Bronchial epithelial cell (primary cell): ENCODE results near the gene PCDHA1. TPM values are rescaled to one million over a fixed set of nuclear protein-coding genes. Genes with fewer than 3 reads are reported as not detected.
A peak's percentile ranks its signal among the peaks of the same experiment; 100 is the strongest.

Experiments
- DNase-seq: peaks from one replicate; pipeline ENCODE4 v3.0.0-alpha.2; 2010; ENCODE audit warnings: low read depth
- FAIRE-seq: peaks from 2 replicates; lab custom pipeline; 2011; peaks lifted over from hg19 to GRCh38; lab: Jason Lieb, UNC
- H3K27me3 ChIP-seq: 2 replicates; pipeline ENCODE4 v1.5.1; 2011; ENCODE audit warnings: low read length; ENCODE audit not compliant: control insufficient read depth, insufficient read depth
- H3K36me3 ChIP-seq: 2 replicates; pipeline ENCODE4 v1.5.1; 2011; ENCODE audit warnings: low read length; ENCODE audit not compliant: control insufficient read depth, insufficient read depth
- H3K4me3 ChIP-seq: 2 replicates; pipeline ENCODE4 v1.5.1; 2011; ENCODE audit warnings: mild to moderate bottlenecking, low read depth, low read length, control low read depth
- CTCF ChIP-seq: IDR thresholded peaks from 2 replicates; pipeline ENCODE4 v1.5.1; 2011; ENCODE audit warnings: mild to moderate bottlenecking, moderate library complexity, low read length, control low read depth, inconsistent platforms; ENCODE audit not compliant: insufficient read depth, severe bottlenecking
- total RNA-seq: library from RNA; depleted of rRNA; stranded (reverse); fragments of >200 nt; gene quantifications from 2 replicates; pipeline ENCODE4 v1.2.1, GENCODE V29; 2014

The PCDHA1 gene
- total RNA-seq, 1 donor from 2014 or later: under 0.01 TPM

GRCh38 chr5:140966293-140967225, 180.6 kb downstream of the PCDHA1 start, which contains the start of gene PCDHAC2:
Gene PCDHAC2 (plus strand): TSS chr5:140966476. CDS start chr5:140966767, 291 bp downstream.
- no peaks in the 10 kb centered on the region for H3K36me3 ChIP-seq
- peak; percentile 45 for DNase-seq
- no peaks in the 10 kb centered on the region for H3K27me3 ChIP-seq
- TF ChIP-seq CTCF: no peak
- FAIRE-seq: no peak
- peak within 1 kb of the TSS; percentile 55 for H3K4me3 ChIP-seq

GRCh38 chr5:140967226-140967893, 181.4 kb downstream of the PCDHA1 start:
- peak; percentile 18 for FAIRE-seq
- no peaks in the 10 kb centered on the region for H3K27me3 ChIP-seq
- no peak for DNase-seq
- H3K36me3 ChIP-seq: no peaks in the 10 kb centered on the region
- peak overlapping the region; percentile 55 for H3K4me3 ChIP-seq
- no peak for TF ChIP-seq CTCF

GRCh38 chr5:140969880-140970279, 183.9 kb downstream of the PCDHA1 start:
- no peak for DNase-seq
- H3K36me3 ChIP-seq: no peaks in the 10 kb centered on the region
- no peaks in the 10 kb centered on the region for H3K27me3 ChIP-seq
- FAIRE-seq: no peak
- no peak overlapping the region for H3K4me3 ChIP-seq
- no peak for TF ChIP-seq CTCF

GRCh38 chr5:140973550-140973949, 187.6 kb downstream of the PCDHA1 start:
- H3K4me3 ChIP-seq: no peak overlapping the region
- no peak for FAIRE-seq
- DNase-seq: no peak

GRCh38 chr5:140977003-140977402, 191.1 kb downstream of the PCDHA1 start:
- DNase-seq (peak; percentile 87), FAIRE-seq (peak; percentile 23)
- H3K4me3 ChIP-seq: no peak overlapping the region
- H3K27me3 ChIP-seq: no peaks in the 10 kb centered on the region
- no peak for TF ChIP-seq CTCF
- no peaks in the 10 kb centered on the region for H3K36me3 ChIP-seq

More at GRCh38 chr5:140973550-140973949, 187.6 kb downstream of the PCDHA1 start:
- no peak for TF ChIP-seq CTCF
- Histone ChIP-seq H3K27me3 (no peaks in the 10 kb centered on the region), H3K36me3 (no peaks in the 10 kb centered on the region)
